Measurements from ENCODE around the gene ARPC3. TPM values are rescaled to one million over a fixed set of nuclear protein-coding genes. Genes with fewer than 3 reads are reported as not detected.
"Not testable (repeated sequence)": the region's sequence is repeated elsewhere in the genome, so short reads cannot be mapped to it uniquely, and the experiment has no call there.

The ARPC3 gene
- total RNA-seq, 1 donor from 2014 or later = 316 TPM

DNA sequence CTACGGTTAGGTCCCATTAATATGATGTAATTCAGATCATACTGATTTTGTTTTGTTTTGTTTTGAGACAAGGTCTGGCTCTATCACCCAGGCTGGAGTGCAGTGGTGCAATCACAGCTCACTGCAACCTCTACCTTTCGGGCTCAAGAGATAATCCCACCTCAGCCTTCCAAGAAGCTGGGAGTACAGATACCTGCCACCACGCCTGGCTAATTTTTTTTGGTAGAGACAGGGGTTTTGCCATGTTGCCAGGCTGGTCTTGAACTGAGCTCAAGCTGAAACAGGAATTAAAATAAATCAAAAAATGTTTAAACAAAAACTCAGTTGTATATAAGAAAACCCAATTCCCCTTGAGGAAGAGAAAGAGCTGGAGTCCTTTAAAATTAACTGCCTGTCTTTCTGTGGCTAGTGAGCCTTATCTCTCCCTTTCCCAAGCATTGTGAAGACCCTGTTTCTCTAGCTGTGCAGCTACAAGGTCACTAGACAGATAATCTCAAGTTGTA lies 28.9 kb downstream of the ARPC3 start:
- FAIRE-seq = no peak
- no peaks in the 10 kb centered on the region for H3K79me2 ChIP-seq (ENCODE audit: insufficient read depth, low read length)
- Mint-ChIP-seq H3K36me3 (ENCODE audit: low read depth, unreplicated experiment) (no peaks in the 10 kb centered on the region), H3K4me3 (ENCODE audit: unreplicated experiment) (no peak overlapping the region), H3K4me1 (ENCODE audit: low read depth, unreplicated experiment) (no peaks in the 10 kb centered on the region), H3K27me3 (ENCODE audit: low read depth, unreplicated experiment) (no peaks in the 10 kb centered on the region), H3K9me3 (ENCODE audit: unreplicated experiment) (no peaks in the 10 kb centered on the region), H3K27ac (ENCODE audit: unreplicated experiment) (no peak overlapping the region)
- DNase-seq (ENCODE audit: low read depth) = no peak
- peaks cover 3% of the 10 kb centered on the region for H3K4me1 ChIP-seq (ENCODE audit: insufficient read depth, low read length)
- TF ChIP-seq EZH2 (IDR thresholded peaks at IDR 0.05; ENCODE audit: insufficient read depth, low read length) = no peak
- TF ChIP-seq, protein P1, sequence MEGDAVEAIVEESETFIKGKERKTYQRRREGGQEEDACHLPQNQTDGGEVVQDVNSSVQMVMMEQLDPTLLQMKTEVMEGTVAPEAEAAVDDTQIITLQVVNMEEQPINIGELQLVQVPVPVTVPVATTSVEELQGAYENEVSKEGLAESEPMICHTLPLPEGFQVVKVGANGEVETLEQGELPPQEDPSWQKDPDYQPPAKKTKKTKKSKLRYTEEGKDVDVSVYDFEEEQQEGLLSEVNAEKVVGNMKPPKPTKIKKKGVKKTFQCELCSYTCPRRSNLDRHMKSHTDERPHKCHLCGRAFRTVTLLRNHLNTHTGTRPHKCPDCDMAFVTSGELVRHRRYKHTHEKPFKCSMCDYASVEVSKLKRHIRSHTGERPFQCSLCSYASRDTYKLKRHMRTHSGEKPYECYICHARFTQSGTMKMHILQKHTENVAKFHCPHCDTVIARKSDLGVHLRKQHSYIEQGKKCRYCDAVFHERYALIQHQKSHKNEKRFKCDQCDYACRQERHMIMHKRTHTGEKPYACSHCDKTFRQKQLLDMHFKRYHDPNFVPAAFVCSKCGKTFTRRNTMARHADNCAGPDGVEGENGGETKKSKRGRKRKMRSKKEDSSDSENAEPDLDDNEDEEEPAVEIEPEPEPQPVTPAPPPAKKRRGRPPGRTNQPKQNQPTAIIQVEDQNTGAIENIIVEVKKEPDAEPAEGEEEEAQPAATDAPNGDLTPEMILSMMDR (IDR thresholded peaks at IDR 0.05; ENCODE audit: insufficient read depth, low read depth, low read length) = no peak
- no peak overlapping the region for H3K4me2 ChIP-seq (ENCODE audit: low read length)
- no peak overlapping the region for H3K9ac ChIP-seq (ENCODE audit: low read length)
- no peak overlapping the region for H3K4me3 ChIP-seq (ENCODE audit: insufficient read depth, low read depth, low read length)
- no peaks in the 10 kb centered on the region for H3K27me3 ChIP-seq (ENCODE audit: insufficient read depth, low read length)
- no peaks in the 10 kb centered on the region for H3K36me3 ChIP-seq (ENCODE audit: insufficient read depth, low read length)
- H4K20me1 ChIP-seq (ENCODE audit: insufficient read depth, low read length) = no peaks in the 10 kb centered on the region
- no peak overlapping the region for H2AFZ ChIP-seq (ENCODE audit: low read depth, low read length)
- no peaks in the 10 kb centered on the region for H3K9me3 ChIP-seq (ENCODE audit: insufficient read depth, low read depth, low read length)
- no peak overlapping the region for H3K27ac ChIP-seq (ENCODE audit: low read depth, low read length)

DNA sequence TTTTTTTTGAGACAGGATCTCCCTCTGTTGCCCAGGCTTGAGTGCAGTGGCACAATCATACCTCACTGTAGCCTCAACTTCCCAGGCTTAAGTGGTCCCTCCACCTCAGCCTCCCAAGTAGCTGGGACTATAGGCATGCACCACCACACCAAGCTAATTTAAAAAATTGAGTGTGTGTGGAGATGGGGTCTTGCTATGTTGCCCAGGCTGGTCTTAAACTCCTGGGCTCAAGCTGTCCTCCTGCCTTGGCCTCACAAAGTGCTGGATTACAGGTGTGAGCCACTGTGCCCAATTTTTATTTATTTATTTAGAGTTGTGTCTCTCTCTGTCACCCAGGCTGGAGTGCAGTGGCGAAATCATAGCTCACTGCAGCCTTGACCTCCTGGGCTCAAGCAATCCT lies 29.5 kb downstream of the ARPC3 start:
- not testable (repeated sequence) for H3K36me3 Mint-ChIP-seq (ENCODE audit: low read depth, unreplicated experiment); H3K4me2 ChIP-seq (ENCODE audit: low read length); H2AFZ ChIP-seq (ENCODE audit: low read depth, low read length); FAIRE-seq; H3K27me3 Mint-ChIP-seq (ENCODE audit: low read depth, unreplicated experiment); H3K9me3 ChIP-seq (ENCODE audit: insufficient read depth, low read depth, low read length); H3K9me3 Mint-ChIP-seq (ENCODE audit: unreplicated experiment); H3K27me3 ChIP-seq (ENCODE audit: insufficient read depth, low read length); H3K4me1 Mint-ChIP-seq (ENCODE audit: low read depth, unreplicated experiment); H4K20me1 ChIP-seq (ENCODE audit: insufficient read depth, low read length); H3K27ac ChIP-seq (ENCODE audit: low read depth, low read length); H3K9ac ChIP-seq (ENCODE audit: low read length); H3K27ac Mint-ChIP-seq (ENCODE audit: unreplicated experiment); H3K79me2 ChIP-seq (ENCODE audit: insufficient read depth, low read length); H3K4me1 ChIP-seq (ENCODE audit: insufficient read depth, low read length); H3K4me3 Mint-ChIP-seq (ENCODE audit: unreplicated experiment); H3K4me3 ChIP-seq (ENCODE audit: insufficient read depth, low read depth, low read length); DNase-seq (ENCODE audit: low read depth); H3K36me3 ChIP-seq (ENCODE audit: insufficient read depth, low read length)

DNA sequence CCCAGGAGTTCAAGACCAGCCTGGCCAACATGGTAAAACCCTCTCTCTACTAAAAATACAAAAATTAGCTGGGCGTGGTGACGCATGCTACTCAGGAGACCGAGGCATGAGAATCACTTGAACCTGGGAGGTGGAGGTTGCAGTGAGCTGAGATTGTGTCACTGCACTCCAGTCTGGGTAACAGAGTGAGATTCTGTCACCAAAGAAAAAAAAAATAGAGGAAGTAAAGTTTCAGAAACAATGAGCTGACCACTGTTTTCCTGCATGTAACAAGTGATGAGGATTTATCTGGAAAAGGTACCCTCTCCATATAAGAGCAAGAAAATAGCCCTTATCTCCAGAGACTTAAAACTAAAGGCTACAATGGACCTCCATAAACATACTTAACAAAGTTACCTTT lies 33.0 kb downstream of the ARPC3 start:
- not testable (repeated sequence) for H3K27me3 Mint-ChIP-seq (ENCODE audit: low read depth, unreplicated experiment); FAIRE-seq; H3K27ac Mint-ChIP-seq (ENCODE audit: unreplicated experiment)

DNA sequence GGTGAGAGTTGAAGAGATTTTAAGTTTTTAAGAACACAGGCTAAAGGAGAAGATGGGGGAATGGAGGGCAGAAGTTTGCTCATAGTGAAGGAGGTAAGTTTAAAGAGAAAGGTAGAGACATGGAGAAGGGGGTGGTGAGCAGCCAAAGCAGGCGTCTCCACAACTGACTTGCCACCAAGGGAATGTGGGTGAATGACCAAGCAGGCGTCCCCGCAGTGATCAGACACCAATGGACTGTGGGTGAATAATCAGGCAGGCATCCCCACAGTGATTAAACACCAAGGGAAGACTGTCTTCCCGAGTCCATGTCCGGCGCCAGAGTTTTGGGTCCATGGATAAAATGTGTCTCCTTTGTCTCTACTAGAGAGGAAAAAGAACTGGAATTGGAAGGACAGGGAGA lies 40.1 kb downstream of the ARPC3 start:
- H3K27ac Mint-ChIP-seq (ENCODE audit: unreplicated experiment) = peak overlapping the region; percentile 6
- not testable (repeated sequence) for H3K9me3 ChIP-seq (ENCODE audit: insufficient read depth, low read depth, low read length); H3K4me3 ChIP-seq (ENCODE audit: insufficient read depth, low read depth, low read length); H3K4me1 ChIP-seq (ENCODE audit: insufficient read depth, low read length); H3K79me2 ChIP-seq (ENCODE audit: insufficient read depth, low read length); H3K9ac ChIP-seq (ENCODE audit: low read length); H3K27me3 ChIP-seq (ENCODE audit: insufficient read depth, low read length); H3K36me3 ChIP-seq (ENCODE audit: insufficient read depth, low read length); H3K4me3 Mint-ChIP-seq (ENCODE audit: unreplicated experiment); H3K9me3 Mint-ChIP-seq (ENCODE audit: unreplicated experiment); FAIRE-seq; H3K27me3 Mint-ChIP-seq (ENCODE audit: low read depth, unreplicated experiment); H4K20me1 ChIP-seq (ENCODE audit: insufficient read depth, low read length); H3K36me3 Mint-ChIP-seq (ENCODE audit: low read depth, unreplicated experiment); H3K27ac ChIP-seq (ENCODE audit: low read depth, low read length)
- H2AFZ ChIP-seq (ENCODE audit: low read depth, low read length) = peak overlapping the region; percentile 41
- DNase-seq (ENCODE audit: low read depth) = peak; percentile 39
- peaks cover 11% of the 10 kb centered on the region for H3K4me1 Mint-ChIP-seq (ENCODE audit: low read depth, unreplicated experiment)
- peak overlapping the region; percentile 30 for H3K4me2 ChIP-seq (ENCODE audit: low read length)

More for the DNA sequence above, 33.0 kb downstream of the ARPC3 start:
- H3K79me2 ChIP-seq (ENCODE audit: insufficient read depth, low read length); H3K36me3 ChIP-seq (ENCODE audit: insufficient read depth, low read length); H3K27me3 ChIP-seq (ENCODE audit: insufficient read depth, low read length); H3K9me3 Mint-ChIP-seq (ENCODE audit: unreplicated experiment); H3K4me2 ChIP-seq (ENCODE audit: low read length); DNase-seq (ENCODE audit: low read depth); H3K4me1 ChIP-seq (ENCODE audit: insufficient read depth, low read length); H3K9ac ChIP-seq (ENCODE audit: low read length); H3K9me3 ChIP-seq (ENCODE audit: insufficient read depth, low read depth, low read length); H4K20me1 ChIP-seq (ENCODE audit: insufficient read depth, low read length); H3K4me3 Mint-ChIP-seq (ENCODE audit: unreplicated experiment); H3K4me1 Mint-ChIP-seq (ENCODE audit: low read depth, unreplicated experiment); H3K4me3 ChIP-seq (ENCODE audit: insufficient read depth, low read depth, low read length); H2AFZ ChIP-seq (ENCODE audit: low read depth, low read length); H3K36me3 Mint-ChIP-seq (ENCODE audit: low read depth, unreplicated experiment); H3K27ac ChIP-seq (ENCODE audit: low read depth, low read length): not testable (repeated sequence)

DNA sequence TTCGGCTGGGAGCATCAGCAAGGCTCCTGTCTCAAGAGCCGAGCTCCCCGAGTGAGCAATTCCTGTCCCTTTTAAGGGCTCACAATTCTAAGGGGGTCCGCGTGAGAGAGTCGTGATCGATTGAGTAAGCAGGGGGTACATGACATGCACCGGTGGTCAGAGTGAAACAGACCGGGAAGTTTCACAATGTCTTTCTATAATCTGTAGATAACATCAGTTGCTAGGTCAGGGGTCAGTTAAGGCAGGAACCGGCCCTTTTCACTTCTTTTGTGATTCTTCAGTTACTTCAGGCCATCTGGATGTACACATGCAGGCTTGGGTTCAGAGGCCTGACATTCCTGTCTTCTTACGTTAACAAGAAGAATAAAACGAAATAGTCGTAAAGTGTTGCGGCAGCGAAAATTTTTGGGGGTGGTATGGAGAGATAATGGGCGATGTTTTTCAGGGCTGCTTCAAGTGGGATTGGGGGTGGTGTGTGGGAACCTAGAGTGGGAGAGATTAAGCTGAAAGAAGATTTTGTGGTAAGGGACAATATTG lies 44.9 kb downstream of the ARPC3 start:
- H3K4me2 ChIP-seq (ENCODE audit: low read length); H3K4me1 Mint-ChIP-seq (ENCODE audit: low read depth, unreplicated experiment); H3K27me3 Mint-ChIP-seq (ENCODE audit: low read depth, unreplicated experiment); H3K27me3 ChIP-seq (ENCODE audit: insufficient read depth, low read length); H3K9ac ChIP-seq (ENCODE audit: low read length); FAIRE-seq; H3K9me3 ChIP-seq (ENCODE audit: insufficient read depth, low read depth, low read length); H3K4me3 ChIP-seq (ENCODE audit: insufficient read depth, low read depth, low read length); H3K36me3 ChIP-seq (ENCODE audit: insufficient read depth, low read length); H3K27ac ChIP-seq (ENCODE audit: low read depth, low read length); H3K4me3 Mint-ChIP-seq (ENCODE audit: unreplicated experiment); DNase-seq (ENCODE audit: low read depth); H3K9me3 Mint-ChIP-seq (ENCODE audit: unreplicated experiment); H3K27ac Mint-ChIP-seq (ENCODE audit: unreplicated experiment); H4K20me1 ChIP-seq (ENCODE audit: insufficient read depth, low read length): not testable (repeated sequence)
- Histone ChIP-seq H3K79me2 (ENCODE audit: insufficient read depth, low read length) (peaks cover 32% of the 10 kb centered on the region), H2AFZ (ENCODE audit: low read depth, low read length) (peak overlapping the region; percentile 99), H3K4me1 (ENCODE audit: insufficient read depth, low read length) (peaks cover 10% of the 10 kb centered on the region)
- peaks cover 10% of the 10 kb centered on the region for H3K36me3 Mint-ChIP-seq (ENCODE audit: low read depth, unreplicated experiment)
